GM18858 (cell line): Measurements from ENCODE around the gene RAP1A.

Experiments
- ATAC-seq: cut with Tn5 transposase; IDR thresholded peaks from one replicate; pipeline ENCODE4 v1.9.1; 2021; ENCODE audit not compliant: unreplicated experiment

Gene RAP1A

DNA sequence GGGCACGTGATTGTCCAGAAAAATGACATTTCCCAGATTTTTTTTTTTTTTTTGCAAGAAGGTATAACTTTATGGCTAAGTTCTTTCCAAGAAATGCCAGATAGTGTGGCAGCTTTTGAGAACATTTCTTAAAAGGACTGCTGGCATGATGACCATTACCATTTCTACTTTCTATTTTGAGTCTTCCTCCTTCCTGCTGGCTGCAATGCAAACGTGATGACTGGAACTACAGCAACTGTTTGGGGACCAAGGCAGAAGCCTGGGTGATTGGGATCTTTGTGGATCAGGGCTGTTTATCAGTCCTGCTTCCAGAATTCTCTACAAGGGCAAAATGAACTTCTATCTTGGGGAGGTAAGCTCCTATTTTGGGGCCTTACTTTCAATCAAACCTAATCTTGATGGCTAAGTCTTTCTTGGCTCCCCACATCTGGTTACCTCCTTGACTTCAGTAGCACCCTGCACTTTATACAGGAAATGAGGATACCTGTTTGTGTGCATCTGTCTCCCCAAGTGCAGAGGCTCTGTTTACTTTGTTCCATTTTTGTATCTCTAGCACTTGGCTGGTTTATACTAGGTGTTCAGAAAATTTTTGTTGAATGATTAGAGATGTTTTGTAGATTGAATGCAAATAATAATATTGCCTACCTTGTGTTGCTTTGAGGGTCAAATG, 132.5 kb downstream of the RAP1A start:
- ATAC-seq: no peak

DNA sequence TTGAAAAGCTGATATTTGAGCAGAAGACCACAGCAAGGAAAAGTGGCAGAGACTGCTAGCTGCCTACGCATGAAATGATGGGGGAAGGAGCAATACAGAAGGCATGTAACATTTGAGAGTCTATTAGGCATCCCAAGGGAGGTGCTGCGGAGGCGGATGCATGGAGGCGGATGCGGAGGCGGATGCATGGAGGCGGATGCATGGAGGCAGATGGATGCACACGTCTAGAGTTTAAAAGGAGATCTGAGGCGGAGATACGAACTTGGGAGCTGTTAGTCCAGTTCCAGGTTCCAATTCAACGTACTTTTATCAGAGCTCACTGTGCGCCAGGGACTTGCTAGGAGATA, 135.4 kb downstream of the RAP1A start:
- ATAC-seq: no peak

DNA sequence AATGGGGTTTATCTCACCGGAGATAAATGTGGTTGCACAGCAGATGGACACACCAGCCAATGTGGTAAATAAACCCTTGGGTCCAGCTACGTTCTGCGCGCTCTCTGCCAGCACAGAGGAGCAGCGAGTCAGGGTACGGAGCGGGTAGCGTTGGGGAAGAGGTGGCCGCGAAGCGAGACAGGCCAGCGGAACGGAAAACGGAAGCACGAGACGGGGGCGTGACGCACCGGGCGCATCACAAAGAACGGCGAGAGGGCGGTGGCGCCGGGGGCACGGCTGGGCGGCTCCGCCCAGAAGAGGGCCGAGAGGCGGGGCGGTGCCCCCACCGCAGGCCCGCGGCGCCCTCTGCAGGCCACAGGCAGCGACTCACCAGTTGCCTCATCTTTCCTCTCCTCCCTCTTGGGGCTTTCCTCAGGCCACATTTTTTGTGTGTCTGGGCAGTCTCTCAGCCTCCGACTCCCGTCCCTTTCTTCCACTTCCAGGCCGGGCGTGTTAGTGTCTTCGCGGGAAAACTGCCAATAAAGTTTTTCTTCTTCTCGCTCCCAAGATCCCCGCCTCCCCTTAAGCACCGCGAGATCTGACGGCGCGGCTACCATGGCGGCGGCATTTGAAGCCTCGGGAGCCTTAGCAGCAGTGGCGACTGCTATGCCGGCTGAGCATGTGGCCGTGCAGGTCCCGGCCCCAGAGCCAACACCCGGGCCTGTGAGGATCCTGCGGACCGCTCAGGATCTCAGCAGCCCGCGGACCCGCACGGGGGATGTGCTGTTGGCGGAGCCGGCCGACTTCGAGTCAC, 135.9 kb downstream of the RAP1A start, which contains the start of gene DDX20:
Gene DDX20 (plus strand): TSS at position 571 of the 793 bp plus-strand sequence. CDS start 24 bp downstream, at position 595.
- ATAC-seq: peak; percentile 75

DNA sequence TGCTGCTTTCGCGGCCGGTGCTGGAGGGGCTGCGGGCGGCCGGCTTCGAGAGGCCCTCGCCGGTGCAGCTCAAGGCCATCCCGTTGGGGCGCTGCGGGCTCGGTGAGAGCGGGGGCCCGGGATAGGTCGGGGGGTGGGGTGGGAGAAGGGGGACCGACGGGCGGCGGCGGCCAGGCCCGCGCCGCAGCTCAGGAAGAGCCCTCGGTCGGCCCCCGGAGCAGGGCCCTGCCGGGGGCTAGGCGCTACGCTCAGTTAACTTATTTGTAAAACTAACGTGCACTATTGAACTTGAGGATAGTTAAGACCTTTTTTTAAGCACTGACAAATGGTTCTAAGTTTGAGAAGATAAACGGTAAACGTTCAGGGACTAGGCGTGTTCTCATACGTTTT, 136.5 kb downstream of the RAP1A start:
- no peak for ATAC-seq

DNA sequence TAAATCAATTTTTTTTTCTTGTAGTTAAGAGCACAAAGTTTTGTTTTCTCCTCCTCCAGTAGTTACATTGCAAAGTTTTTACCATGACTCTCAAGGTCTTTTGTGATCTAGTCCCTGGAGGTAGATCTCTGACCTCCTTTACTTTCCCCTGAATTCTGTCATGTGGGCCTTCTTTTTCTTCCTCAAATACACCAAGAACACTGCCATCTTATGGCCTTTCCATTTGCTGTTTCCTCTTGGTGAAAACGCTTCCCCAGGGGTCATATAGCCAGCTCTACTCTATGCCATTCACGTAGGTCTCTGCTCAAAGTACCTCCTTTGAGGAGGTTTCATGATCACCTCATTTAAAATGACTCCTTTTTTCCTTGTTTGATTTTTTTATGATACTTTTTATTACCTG, 138.8 kb downstream of the RAP1A start:
- ATAC-seq: no peak

DNA sequence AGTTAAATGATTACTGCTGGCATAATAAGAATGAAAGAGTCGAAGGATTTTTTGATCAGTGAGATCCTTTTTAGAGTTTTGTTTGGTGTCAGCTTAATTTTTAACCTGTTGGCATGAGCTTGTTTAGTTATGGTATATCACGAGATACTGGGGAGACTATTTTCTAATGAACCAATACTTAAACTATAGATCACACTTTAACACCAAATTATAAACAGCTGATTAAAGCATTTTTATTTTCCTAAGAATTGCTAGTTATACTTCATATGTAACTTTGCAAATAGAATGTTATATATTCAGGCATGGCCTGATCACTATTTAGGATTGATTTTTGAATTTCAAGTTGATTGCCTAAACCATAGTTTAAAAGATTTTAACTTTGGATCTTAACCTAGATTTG, 142.1 kb downstream of the RAP1A start:
- ATAC-seq: no peak

DNA sequence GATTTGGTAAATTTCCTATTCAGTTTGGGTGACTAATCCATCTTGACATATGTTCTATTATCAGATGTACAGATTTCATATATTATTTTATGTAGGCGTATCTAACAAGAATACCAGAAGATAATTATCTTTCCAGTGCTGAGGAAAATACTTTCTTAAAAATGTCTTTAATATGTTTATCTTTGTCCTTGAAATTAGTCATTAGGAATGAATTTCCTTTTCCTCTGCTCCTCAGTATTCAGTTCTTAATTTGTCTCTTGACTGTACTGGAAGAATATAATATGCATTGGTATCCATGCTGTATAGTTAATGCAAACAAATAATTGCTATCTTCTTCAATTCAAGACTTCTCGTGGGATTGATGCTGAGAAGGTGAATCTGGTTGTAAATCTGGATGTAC, 142.7 kb downstream of the RAP1A start:
- no peak for ATAC-seq
